Measurements from ENCODE around the gene WDR5.

The WDR5 gene

GRCh38 chr9:134178394-134178767, 42.5 kb downstream of the WDR5 start:
- no peak for TF ChIP-seq CTCF (IDR thresholded peaks at IDR 0.05; ENCODE audit: insufficient read depth, low read depth, low read length, missing control alignments)
- no peak overlapping the region for H3K4me3 ChIP-seq (ENCODE audit: low read depth, low read length)
- no peak for DNase-seq (ENCODE audit: low read depth)

GRCh38 chr9:134178768-134179551, 43.1 kb downstream of the WDR5 start:
- H3K4me3 ChIP-seq (ENCODE audit: low read depth, low read length), result no peak overlapping the region
- DNase-seq (ENCODE audit: low read depth), result no peak
- no peak for TF ChIP-seq CTCF (IDR thresholded peaks at IDR 0.05; ENCODE audit: insufficient read depth, low read depth, low read length, missing control alignments)

GRCh38 chr9:134179595-134179917, 43.7 kb downstream of the WDR5 start:
- H3K4me3 ChIP-seq (ENCODE audit: low read depth, low read length), result no peak overlapping the region
- no peak for DNase-seq (ENCODE audit: low read depth)
- no peak for TF ChIP-seq CTCF (IDR thresholded peaks at IDR 0.05; ENCODE audit: insufficient read depth, low read depth, low read length, missing control alignments)

- no peak for TF ChIP-seq CTCF (IDR thresholded peaks at IDR 0.05; ENCODE audit: insufficient read depth, low read depth, low read length, missing control alignments)
- DNase-seq (ENCODE audit: low read depth), result no peak
- H3K4me3 ChIP-seq (ENCODE audit: low read depth, low read length), result no peak overlapping the region
Observed at GRCh38 chr9:134179918-134180785, 44.3 kb downstream of the WDR5 start.

GRCh38 chr9:134180786-134181647, 45.1 kb downstream of the WDR5 start:
- no peak for TF ChIP-seq CTCF (IDR thresholded peaks at IDR 0.05; ENCODE audit: insufficient read depth, low read depth, low read length, missing control alignments)
- no peak for DNase-seq (ENCODE audit: low read depth)
- no peak overlapping the region for H3K4me3 ChIP-seq (ENCODE audit: low read depth, low read length)

GRCh38 chr9:134181648-134182034, 45.8 kb downstream of the WDR5 start:
- TF ChIP-seq CTCF (IDR thresholded peaks at IDR 0.05; ENCODE audit: insufficient read depth, low read depth, low read length, missing control alignments), result no peak
- peak; percentile 70 for DNase-seq (ENCODE audit: low read depth)
- no peak overlapping the region for H3K4me3 ChIP-seq (ENCODE audit: low read depth, low read length)

Data from GM12865 (cell line).